PC-3 (cell line): Measurements from ENCODE around the gene FMNL2.

Source experiments
- EZH2 ChIP-seq: fragments of 300-600 bp; sonication (generic); IDR thresholded peaks from one replicate; pipeline ENCODE4 v1.6.1; 2017; ENCODE audit warnings: antibody characterized with exemption, mild to moderate bottlenecking, low read length; ENCODE audit not compliant: unreplicated experiment
- TF ChIP-seq, protein P1 (sequence below): fragments of 300-600 bp; sonication (generic); conservative IDR thresholded peaks from 2 replicates; pipeline ENCODE4 v1.5.1; 2017; ENCODE audit warnings: antibody characterized with exemption, low read depth, mild to moderate bottlenecking, low read length

DNA sequence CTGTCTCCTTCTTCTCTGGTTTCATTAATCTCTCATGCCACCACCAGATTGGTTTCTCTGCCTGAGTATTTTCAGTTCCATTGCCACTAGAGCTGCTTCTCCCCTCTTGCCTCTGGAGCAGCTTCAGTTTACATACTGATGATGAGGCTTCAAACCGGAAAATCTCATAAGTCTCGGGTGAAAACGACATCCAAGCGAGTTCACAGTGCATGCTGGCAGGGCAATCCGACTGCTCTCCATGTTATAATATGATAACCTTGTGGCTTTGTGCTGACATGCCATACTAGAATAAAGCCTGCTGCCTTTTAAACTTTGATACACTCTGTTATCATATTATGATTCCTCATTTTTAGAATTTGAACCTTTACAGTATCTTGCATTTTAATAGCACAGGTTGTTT lies 228.8 kb downstream of the FMNL2 start:
- TF ChIP-seq, protein P1, sequence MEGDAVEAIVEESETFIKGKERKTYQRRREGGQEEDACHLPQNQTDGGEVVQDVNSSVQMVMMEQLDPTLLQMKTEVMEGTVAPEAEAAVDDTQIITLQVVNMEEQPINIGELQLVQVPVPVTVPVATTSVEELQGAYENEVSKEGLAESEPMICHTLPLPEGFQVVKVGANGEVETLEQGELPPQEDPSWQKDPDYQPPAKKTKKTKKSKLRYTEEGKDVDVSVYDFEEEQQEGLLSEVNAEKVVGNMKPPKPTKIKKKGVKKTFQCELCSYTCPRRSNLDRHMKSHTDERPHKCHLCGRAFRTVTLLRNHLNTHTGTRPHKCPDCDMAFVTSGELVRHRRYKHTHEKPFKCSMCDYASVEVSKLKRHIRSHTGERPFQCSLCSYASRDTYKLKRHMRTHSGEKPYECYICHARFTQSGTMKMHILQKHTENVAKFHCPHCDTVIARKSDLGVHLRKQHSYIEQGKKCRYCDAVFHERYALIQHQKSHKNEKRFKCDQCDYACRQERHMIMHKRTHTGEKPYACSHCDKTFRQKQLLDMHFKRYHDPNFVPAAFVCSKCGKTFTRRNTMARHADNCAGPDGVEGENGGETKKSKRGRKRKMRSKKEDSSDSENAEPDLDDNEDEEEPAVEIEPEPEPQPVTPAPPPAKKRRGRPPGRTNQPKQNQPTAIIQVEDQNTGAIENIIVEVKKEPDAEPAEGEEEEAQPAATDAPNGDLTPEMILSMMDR, result no peak
- TF ChIP-seq EZH2, result no peak
